HG03039 (cell line): Measurements from ENCODE around the gene H2BK1.

Source experiments
- ATAC-seq: cut with Tn5 transposase; IDR thresholded peaks from one replicate; pipeline ENCODE4 v1.9.1; 2021; ENCODE audit warnings: mild to moderate bottlenecking, moderate library complexity; ENCODE audit not compliant: unreplicated experiment

H2BK1 gene

GRCh38 chr7:151245360-151246101, 35.2 kb upstream of the H2BK1 start:
- no peak for ATAC-seq

GRCh38 chr7:151244841-151245346, 34.6 kb upstream of the H2BK1 start:
- no peak for ATAC-seq

- ATAC-seq: no peak
Observed at GRCh38 chr7:151244196-151244840, 34.0 kb upstream of the H2BK1 start.

DNA sequence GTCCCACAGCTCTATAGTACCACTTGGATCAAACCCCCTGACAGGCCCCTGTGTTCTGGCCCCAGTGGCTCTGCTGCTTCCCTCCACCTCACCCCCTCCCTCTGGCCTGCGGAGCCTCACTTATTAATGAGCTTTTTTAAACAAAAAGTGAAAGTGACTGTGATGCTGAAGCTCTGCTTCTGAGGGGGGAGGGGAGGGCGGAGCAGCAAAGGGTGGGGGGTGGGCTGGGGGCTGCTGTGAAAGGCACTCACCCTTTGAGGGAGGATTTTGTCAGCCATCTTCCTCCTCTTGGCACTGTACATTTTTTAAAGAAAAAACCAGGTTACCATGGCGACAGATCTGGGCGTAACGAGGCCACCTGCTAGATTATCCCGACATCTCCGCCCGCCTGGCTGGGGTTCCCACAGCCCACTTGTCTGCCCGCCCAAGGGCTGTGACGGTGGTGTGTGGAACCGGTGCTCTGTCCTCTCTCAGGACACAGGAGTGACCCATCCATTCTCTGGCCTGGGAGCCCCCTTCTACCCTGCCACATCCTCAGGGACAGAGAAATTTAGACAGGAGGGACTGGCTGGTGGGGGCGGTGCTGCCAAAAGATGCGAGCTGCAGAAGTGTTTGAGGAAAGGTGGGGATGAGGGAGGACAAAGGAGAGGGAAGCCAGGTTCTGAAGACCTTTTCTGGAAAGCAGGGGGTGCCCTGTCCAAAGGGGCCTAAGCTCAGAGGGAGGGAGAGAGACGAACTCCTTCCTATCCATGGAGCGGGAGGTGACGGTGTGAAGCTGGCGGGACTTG, 33.3 kb upstream of the H2BK1 start:
- ATAC-seq: no peak

DNA sequence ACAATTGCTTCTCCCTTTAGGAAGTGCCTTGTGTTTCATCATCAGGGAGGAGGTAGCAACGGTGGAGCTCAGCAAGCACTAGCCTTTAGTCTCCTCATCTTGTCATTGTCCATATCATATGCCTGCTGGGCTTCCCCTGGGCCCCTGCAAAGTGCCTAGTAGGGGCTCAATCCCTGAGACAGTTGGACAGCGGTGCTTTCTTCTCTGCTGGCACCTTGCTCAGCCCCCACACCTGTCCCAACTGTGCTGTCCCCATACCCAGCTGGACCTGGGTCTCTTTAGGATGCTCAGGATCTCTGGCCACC, 32.7 kb upstream of the H2BK1 start:
- ATAC-seq: no peak

DNA sequence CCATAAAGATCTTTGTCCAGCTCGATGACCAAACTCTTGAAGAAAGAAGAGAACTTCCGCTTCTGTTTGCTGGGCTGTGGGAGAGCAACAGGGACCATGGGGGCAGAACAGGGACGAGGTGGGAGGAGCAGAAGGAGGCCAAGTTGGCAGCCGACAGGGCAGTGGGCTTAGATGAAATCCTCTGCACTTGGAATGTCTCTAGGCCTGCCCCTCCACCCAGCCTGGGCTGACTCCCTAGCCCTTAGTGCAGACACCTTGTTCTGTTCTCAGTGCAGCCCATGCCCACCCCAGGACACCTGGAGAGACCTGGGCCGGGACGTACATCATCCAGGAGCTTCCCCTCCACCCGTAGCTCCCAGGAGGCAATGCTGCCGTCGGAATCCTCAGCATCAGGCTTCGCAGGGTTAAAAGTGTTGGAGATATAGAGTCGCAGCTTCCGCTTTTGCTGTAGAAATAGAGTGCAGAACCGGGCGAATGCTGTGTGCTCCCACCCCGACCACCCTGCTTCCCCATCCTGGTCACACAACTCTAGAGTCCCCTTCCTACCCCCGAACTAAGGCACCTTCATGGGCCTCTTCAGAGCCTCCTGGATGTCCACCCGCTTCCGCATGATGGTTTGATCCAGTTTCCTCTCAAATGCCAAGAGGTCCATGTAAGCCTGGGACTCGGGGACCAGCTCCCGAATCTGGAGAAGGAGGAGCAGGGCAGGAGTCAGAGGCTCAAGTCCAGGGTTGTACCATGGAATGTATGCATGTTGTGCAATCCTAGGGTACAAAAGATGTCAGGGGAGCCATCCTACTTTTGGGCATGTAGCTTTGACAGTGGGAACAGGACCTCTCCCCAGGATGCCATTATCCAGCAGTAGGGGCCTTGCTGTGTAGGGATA, 32.1 kb upstream of the H2BK1 start:
- ATAC-seq: no peak

DNA sequence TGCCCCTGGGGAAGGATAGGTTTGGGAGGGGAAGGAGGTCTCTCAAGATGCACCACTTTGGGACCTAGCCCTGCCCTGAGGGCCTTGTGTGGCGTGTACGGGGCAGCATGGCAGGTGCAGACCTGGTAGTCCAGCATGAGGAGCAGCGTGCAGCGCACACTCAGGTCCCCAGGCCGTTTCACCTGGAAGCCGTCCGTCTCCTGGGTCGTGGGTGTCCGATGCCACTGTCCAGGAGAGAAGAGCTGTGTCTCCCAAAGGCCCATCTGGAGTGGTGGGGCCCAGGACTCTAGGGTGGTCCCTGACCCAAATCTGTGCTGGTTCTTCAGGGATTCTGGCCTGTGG, 31.4 kb upstream of the H2BK1 start:
- no peak for ATAC-seq

GRCh38 chr7:151240942-151241754, 30.9 kb upstream of the H2BK1 start:
- ATAC-seq: no peak

GRCh38 chr7:151240536-151240935, 30.2 kb upstream of the H2BK1 start:
- no peak for ATAC-seq

DNA sequence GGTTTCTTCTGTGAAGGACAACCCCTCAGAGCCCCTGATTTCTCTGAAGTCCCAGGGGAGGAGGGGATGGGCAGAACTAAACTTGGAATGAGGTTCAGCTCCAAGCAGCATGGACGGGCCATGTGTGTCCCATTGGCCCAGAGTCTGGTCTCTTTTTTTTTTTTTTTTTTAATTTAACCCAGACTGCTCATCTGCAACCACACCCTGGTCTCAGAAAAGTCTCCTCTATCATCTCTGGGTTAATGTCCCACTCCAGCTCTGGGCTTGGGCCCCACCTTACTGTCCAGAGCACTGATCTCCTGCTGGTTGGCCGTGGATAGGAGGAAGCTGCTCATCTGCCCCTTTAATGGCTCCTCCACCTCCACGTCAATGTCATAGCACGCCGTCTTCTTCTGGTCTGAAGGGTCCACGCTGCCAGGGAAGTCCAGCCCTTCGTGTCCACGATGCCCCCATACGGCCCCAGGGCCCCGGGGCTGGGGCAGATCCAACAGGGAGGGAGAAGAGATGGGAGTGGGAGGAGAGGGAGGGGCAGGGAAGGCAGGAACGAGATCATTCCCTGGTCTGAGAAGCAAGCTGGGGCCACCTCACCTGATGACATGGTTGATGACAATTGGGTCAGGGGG, 29.7 kb upstream of the H2BK1 start:
- ATAC-seq: no peak

GRCh38 chr7:151238924-151239836, 28.9 kb upstream of the H2BK1 start:
- ATAC-seq: no peak

- no peak for ATAC-seq
Observed at GRCh38 chr7:151238190-151238810, 28.0 kb upstream of the H2BK1 start.

DNA sequence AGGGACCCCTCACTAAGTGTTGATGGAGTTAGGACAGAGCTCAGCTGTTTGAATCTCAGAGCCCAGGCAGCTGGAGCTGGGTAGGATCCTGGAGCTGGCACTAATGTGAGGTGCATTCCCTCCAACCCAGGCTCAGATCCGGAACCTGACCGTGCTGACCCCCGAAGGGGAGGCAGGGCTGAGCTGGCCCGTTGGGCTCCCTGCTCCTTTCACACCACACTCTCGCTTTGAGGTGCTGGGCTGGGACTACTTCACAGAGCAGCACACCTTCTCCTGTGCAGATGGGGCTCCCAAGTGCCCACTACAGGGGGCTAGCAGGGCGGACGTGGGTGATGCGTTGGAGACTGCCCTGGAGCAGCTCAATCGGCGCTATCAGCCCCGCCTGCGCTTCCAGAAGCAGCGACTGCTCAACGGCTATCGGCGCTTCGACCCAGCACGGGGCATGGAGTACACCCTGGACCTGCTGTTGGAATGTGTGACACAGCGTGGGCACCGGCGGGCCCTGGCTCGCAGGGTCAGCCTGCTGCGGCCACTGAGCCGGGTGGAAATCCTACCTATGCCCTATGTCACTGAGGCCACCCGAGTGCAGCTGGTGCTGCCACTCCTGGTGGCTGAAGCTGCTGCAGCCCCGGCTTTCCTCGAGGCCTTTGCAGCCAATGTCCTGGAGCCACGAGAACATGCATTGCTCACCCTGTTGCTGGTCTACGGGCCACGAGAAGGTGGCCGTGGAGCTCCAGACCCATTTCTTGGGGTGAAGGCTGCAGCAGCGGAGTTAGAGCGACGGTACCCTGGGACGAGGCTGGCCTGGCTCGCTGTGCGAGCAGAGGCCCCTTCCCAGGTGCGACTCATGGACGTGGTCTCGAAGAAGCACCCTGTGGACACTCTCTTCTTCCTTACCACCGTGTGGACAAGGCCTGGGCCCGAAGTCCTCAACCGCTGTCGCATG, 27.2 kb upstream of the H2BK1 start:
- ATAC-seq: no peak

DNA sequence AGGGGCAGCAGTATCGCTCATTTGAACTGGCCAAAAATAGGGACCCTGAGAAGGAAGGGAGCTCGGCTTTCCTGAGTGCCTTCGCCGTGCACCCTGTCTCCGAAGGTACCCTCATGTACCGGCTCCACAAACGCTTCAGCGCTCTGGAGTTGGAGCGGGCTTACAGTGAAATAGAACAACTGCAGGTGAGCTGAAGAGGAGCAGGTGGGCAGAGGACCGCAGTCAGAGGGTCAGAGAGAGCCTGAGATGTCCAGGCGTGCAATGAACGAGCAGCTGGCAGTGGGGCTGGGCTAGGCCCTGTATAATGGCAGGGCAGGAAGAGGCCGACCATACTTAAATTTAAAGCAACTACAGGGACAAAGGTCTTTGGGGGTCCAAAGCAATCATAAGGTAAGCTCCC, 26.1 kb upstream of the H2BK1 start:
- no peak for ATAC-seq

GRCh38 chr7:151235091-151235787, 25.0 kb upstream of the H2BK1 start:
- ATAC-seq: no peak

DNA sequence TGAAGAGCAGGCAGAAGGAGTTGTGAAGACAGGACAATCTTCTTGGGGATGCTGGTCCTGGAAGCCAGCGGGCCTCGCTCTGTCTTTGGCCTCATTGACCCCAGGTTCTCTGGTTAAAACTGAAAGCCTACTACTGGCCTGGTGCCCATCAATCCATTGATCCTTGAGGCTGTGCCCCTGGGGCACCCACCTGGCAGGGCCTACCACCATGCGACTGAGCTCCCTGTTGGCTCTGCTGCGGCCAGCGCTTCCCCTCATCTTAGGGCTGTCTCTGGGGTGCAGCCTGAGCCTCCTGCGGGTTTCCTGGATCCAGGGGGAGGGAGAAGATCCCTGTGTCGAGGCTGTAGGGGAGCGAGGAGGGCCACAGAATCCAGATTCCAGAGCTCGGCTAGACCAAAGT, 23.5 kb upstream of the H2BK1 start:
- no peak for ATAC-seq
